Ishikawa (cell line): ENCODE results near the gene SYTL3.

ENCODE experiments used
- CEBPB ChIP-seq: IDR thresholded peaks from 2 replicates; pipeline ENCODE4 v1.6.1; 2012
- CREB1 ChIP-seq: IDR thresholded peaks from 2 replicates; pipeline ENCODE4 v1.6.1; 2012; ENCODE audit warnings: low read depth
- EGR1 ChIP-seq: IDR thresholded peaks from 2 replicates; pipeline ENCODE4 v1.6.1; 2012
- EP300 ChIP-seq: IDR thresholded peaks from 2 replicates; pipeline ENCODE4 v1.6.1; 2012; ENCODE audit warnings: borderline replicate concordance
- FOXM1 ChIP-seq: IDR thresholded peaks from 2 replicates; pipeline ENCODE4 v1.6.1; 2012; ENCODE audit warnings: low read depth, borderline replicate concordance
- MAX ChIP-seq: IDR thresholded peaks from 2 replicates; pipeline ENCODE4 v1.6.1; 2012
- NFIC ChIP-seq: IDR thresholded peaks from 2 replicates; pipeline ENCODE4 v1.6.1; 2012
- RAD21 ChIP-seq: IDR thresholded peaks from 2 replicates; pipeline ENCODE4 v1.6.1; 2012; ENCODE audit warnings: low read depth
- REST ChIP-seq: IDR thresholded peaks from 2 replicates; pipeline ENCODE4 v1.6.1; 2012; ENCODE audit warnings: low read depth, mild to moderate bottlenecking
- TAF1 ChIP-seq: IDR thresholded peaks from 2 replicates; pipeline ENCODE4 v1.6.1; 2012; ENCODE audit warnings: low read depth, mild to moderate bottlenecking
- TCF12 ChIP-seq: IDR thresholded peaks from 2 replicates; pipeline ENCODE4 v1.6.1; 2012; ENCODE audit warnings: low read depth
- TEAD4 ChIP-seq: IDR thresholded peaks from 2 replicates; pipeline ENCODE4 v1.6.1; 2012
- USF1 ChIP-seq: IDR thresholded peaks from 2 replicates; pipeline ENCODE4 v1.6.1; 2012
- YY1 ChIP-seq: IDR thresholded peaks from 2 replicates; pipeline ENCODE4 v1.6.1; 2012; ENCODE audit warnings: low read depth
- ZBTB7A ChIP-seq: IDR thresholded peaks from 2 replicates; pipeline ENCODE4 v1.6.1; 2012; ENCODE audit warnings: low read depth

Gene SYTL3

GRCh38 chr6:158759966-158760617 lies 110.2 kb downstream of the SYTL3 start:
- no peak for TF ChIP-seq RAD21
- TF ChIP-seq NFIC: no peak
- no peak for TF ChIP-seq CREB1
- TF ChIP-seq YY1: no peak
- TF ChIP-seq EGR1: no peak
- TF ChIP-seq ZBTB7A: no peak
- TF ChIP-seq TCF12: no peak
- no peak for TF ChIP-seq CEBPB
- no peak for TF ChIP-seq FOXM1

- TF ChIP-seq REST: no peak
- TF ChIP-seq TCF12: no peak
- TF ChIP-seq EGR1: no peak
- TF ChIP-seq TAF1: no peak
- no peak for TF ChIP-seq CREB1
- no peak for TF ChIP-seq YY1
- TF ChIP-seq EP300: no peak
- TF ChIP-seq MAX: no peak
- TF ChIP-seq ZBTB7A: no peak
- no peak for TF ChIP-seq CEBPB
- TF ChIP-seq RAD21: no peak
- no peak for TF ChIP-seq NFIC
- TF ChIP-seq FOXM1: no peak
- TF ChIP-seq TEAD4: no peak
- TF ChIP-seq USF1: no peak
These were observed 110.9 kb downstream of the SYTL3 start for GRCh38 chr6:158760618-158761250.

- TF ChIP-seq NFIC: no peak
- TF ChIP-seq RAD21: no peak
- TF ChIP-seq ZBTB7A: no peak
- TF ChIP-seq TEAD4: no peak
- TF ChIP-seq YY1: no peak
- TF ChIP-seq TCF12: no peak
- TF ChIP-seq FOXM1: no peak
- TF ChIP-seq CREB1: no peak
- no peak for TF ChIP-seq USF1
These were observed 111.9 kb downstream of the SYTL3 start for GRCh38 chr6:158761746-158762145.

GRCh38 chr6:158762787-158763433 lies 113.1 kb downstream of the SYTL3 start:
- no peak for TF ChIP-seq FOXM1
- TF ChIP-seq USF1: no peak
- no peak for TF ChIP-seq TEAD4
- TF ChIP-seq REST: no peak

GRCh38 chr6:158763434-158764182 lies 113.8 kb downstream of the SYTL3 start:
- no peak for TF ChIP-seq CEBPB
- TF ChIP-seq EGR1: no peak
- no peak for TF ChIP-seq NFIC
- TF ChIP-seq REST: no peak
- no peak for TF ChIP-seq EP300
- TF ChIP-seq YY1: no peak
- TF ChIP-seq TAF1: no peak
- no peak for TF ChIP-seq RAD21
